T1000 (cell line): Measurements from ENCODE around the gene TDRD12.
"Not testable (repeated sequence)": the region's sequence is repeated elsewhere in the genome, so short reads cannot be mapped to it uniquely, and the experiment has no call there.

Experiments used
- DNase-seq: peaks from one replicate; lab custom pipeline; 2025; ENCODE audit warnings: mixed read lengths; lab: John Stamatoyannopoulos, UW

Gene TDRD12

DNA sequence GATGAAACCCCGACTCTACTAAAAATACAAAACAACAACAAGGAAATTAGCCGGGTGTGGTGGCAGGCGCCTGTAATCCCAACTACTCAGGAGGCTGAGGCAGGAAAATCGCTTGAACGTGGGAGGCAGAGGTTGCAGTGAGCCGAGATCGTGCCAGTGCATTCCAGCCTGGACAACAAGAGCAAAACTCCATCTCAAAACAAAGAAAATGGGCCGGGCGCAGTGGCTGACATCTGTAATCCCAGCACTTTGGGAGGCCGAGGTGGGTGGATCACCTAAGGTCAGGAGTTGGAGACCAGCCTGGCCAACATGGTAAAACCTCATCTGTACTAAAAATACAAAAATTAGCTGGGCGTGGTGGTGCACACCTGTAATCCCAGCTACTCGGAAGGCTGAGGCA, 112.5 kb downstream of the TDRD12 start:
- DNase-seq, result not testable (repeated sequence)

DNA sequence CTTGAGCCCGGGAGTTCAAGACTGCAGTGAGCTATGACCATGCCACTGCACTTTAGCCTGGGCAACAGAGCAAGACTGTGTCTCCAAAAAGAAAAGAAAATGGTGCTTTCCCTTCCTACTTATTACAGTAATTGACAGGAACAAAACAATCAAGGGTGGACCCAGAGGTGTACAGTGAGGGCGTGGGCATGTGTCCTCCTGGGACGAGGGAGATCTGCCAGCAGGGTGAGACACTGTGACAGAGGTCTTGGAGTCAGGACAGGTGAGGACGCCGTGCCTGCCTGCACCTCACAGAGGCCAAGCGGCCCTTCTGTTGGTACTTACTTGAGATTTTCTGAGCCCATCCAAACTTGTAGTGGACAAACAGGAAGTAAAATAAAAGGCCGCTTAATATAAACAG, 113.3 kb downstream of the TDRD12 start:
- not testable (repeated sequence) for DNase-seq

DNA sequence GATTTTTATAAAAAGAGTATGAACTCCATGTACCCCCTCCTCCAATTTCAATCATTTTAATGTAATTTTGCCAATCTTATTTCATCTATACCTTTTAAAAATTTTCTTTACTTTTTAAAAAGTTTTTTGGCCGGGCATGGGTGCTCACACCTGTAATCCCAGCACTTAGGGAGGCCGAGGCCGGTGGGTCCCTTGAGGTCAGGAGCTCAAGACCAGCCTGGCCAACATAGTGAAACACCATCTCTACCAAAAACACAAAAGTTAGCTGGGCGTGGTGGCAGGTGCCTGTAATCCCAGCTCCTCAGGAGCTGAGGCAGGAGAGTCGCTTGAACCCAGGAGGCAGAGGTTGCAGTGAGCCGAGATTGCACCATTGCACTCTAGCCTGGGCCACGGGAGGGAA, 113.8 kb downstream of the TDRD12 start:
- not testable (repeated sequence) for DNase-seq

DNA sequence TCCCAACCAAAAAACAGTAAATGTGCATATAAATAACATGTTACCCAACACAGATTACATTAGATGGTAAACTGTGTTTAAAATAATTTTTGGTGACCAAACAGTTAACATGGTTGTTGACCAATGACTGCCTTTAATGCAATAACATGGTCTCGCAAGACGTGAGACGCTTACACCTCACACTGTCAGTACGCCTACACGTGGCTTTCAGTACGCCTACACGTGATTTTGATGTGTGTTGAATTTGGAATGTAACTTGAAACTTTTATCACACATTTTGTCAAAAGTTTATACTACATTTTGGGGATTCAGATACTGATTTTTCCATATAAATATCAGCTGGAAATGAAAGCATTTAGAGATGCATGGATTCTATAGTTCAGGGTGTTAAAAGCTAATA, 118.0 kb downstream of the TDRD12 start:
- DNase-seq, result no peak

DNA sequence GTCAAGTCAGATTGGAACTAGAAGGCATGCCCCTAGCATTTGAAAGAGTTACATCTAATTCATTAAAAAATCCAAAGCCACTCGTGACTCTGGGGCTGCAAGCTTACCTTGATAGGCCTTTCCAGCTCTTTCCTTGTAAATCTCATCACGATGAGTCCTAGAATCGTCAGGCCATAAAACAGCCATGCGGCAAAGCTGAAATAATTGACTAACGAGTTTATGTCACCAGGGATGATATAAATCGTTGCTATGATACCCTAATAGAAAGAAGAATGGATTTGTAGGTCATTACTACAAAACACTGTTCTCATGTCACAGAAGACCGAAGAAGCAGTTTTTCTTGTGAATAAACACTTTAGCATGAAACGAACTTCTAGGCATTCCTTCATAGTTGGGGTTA, 122.5 kb downstream of the TDRD12 start:
- no peak for DNase-seq

DNA sequence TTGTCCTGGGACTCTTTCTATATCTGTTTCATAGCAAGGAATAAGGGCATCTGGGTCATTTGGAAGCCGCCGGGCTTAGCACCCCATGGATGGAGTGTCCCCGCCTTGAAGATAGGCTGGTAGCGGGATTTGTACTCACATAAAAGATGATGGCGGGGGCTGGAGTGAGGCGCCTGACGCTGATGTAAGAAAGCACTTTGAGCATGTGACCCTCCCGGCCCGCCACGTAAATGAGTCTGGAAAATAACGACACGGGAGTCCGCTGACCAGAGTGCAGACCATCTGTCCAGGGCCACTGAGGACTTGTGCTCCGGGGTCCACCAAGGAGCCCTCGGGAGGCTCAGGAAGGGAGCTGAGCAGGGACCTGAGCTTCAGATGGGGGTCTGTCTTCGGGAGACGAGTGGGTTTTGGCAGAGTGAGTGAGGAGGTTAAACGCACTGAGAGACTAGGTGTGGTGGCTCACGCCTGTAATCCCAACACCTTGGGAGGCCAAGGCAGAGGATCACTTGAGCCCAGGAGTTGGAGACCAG, 124.2 kb downstream of the TDRD12 start:
- no peak for DNase-seq

DNA sequence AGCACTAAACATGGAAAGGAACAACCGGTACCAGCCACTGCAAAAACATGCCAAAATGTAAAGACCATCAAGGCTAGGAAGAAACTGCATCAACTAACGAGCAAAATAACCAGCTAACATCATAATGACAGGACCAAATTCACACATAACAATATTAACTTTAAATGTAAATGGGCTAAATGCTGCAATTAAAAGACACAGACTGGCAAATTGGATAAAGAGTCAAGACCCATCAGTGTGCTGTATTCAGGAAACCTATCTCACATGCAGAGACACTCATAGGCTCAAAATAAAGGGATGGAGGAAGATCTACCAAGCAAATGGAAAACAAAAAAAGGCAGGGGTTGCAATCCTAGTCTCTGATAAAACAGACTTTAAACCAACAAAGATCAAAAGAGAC, 128.5 kb downstream of the TDRD12 start:
- DNase-seq, result not testable (repeated sequence)

DNA sequence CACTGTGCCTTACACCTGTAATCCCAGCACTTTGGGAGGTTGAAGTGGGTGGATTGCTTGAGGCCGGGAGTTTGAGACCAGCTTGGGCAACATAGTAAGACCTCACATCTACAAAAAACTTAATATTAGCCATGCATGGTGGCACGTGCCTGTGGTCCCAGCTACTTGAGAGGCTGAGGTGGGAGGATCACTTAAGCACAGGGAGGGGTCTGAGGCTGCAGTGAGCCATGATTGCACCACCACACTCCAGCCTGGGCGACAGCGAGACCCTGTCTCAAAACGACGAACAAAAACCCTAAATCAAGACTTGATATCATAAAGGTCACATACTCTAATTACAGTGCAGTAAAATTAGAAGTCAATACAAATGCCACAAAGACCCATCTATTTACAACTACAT, 132.6 kb downstream of the TDRD12 start:
- no peak for DNase-seq

DNA sequence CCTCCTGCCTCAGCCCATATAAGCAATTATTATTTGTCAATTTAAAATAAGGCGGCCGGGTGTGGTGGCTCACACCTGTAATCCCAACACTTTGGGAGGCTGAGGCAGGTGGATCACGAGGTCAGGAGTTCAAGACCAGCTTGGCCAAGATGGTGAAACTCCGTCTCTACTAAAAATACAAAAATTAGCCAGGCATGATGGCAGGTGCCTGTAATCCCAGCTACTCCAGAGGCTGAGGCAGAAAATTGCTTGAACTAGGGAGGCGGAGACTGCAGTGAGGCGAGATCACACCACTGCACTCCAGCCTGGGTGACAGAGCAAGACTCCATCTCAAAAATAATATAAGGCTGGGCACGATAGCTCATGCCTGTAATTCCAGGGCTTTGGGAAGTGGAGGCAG, 137.3 kb downstream of the TDRD12 start:
- DNase-seq, result not testable (repeated sequence)

DNA sequence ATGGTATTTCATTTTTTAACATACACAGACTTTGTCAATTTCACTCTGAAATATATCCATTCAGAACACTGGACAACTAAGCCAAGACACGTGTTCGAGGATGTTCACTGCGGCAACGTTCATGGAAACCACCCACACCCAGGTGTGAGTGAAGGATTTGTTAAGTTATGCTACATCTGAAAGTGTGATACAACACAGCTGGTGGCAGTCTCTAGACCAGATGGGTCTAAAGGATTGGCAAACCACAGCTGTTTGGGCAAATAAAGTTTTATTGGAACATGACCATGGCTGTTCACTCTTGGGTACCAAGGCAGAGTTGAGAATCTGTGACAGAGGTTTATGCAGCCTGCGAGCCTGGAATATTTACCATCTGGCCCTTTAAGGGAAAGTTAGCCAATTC, 138.0 kb downstream of the TDRD12 start:
- no peak for DNase-seq

DNA sequence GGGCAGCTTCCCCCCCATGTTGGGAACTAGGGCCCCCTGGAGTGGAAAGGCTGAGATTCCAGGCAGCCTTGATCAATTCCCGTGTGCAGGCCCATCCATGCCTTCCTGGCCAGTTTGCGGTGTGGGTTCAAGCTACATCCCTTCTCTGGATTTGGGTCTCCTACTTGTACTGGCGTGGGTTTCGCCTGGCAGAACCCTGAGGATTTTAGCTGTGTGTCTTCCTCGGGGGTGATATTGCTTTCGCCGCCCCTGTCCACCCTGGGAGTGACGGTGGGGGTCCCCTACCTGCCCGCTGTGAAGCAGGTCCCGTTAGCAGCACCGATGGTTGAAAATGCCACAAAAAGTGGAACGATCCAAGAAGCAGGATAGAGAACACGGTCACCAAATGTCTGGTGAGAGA, 138.6 kb downstream of the TDRD12 start:
- DNase-seq, result no peak

DNA sequence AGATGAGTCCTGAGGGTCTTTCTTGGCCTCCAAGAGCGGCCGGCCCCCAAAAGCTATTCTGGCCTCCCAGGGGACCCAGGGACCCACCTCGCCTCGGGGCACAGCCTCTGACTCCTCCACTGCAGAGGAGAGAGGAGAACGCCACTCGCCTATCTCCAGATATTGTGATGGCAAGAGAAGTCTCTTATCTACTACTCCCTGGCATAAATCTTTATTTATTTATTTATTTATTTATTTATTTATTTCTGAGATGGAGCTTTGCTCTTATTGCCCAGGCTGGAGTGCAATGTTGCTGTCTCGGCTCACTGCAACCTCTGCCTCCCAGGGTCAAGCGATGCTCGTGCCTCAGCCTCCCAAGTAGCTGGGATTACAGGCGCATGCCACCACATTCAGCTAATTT, 139.0 kb downstream of the TDRD12 start:
- no peak for DNase-seq

DNA sequence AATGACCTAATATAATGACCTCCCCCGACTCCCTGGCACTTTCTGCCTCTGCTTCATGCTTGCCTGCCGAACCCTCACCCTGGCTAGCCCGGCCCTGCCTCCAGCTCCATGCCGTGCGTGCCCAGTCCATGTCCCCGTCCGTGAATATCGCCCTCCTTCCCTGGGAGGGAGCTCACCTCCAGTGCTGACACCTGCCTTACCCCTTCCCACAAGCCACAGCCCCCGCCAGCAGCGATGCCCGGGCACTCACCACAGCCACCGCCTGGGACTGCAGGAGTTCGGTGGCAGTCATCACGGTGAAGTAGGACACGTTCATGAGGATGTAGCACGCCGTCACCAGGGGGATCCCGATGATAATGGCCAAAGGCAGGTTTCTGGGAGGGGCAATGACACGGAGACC, 140.0 kb downstream of the TDRD12 start:
- DNase-seq, result no peak

DNA sequence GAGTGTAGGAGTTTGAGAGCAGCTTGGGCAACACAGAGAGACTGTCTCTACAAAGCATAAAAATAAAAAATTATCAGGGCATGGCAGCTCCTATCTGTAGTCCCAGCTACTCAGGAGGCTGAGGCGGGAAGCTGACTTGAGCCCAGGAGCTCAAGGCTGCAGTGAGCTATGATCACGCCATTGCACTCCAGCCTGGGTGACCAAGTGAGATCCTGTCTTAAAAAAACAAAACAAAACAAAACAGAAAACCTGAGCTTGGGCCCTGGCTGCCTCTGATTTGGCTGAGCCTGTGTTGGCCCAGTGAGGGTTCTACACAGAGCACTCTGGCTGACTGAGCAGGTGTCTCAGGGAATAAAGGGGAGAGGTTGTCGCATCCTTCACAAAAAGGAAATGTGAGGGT, 142.0 kb downstream of the TDRD12 start:
- no peak for DNase-seq

DNA sequence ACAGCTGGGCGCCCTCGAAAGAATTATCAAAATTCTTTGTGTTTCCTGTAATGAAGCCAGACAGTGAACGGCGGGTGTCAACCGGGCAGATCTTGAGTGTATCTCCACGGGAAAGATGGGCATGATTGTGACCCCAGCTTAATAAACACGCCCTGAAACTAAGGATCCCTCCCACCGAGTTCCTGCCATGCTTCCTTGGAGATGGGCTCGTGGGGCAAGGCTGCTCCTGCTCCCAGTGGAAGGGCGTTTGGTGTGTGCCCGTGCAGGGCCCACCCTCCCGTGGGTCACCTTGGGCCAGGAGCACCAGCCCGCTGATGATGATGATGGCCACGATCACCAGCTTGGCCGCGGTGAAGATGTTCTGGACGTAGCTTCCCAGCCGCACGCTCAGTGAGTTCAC, 142.6 kb downstream of the TDRD12 start:
- no peak for DNase-seq

DNA sequence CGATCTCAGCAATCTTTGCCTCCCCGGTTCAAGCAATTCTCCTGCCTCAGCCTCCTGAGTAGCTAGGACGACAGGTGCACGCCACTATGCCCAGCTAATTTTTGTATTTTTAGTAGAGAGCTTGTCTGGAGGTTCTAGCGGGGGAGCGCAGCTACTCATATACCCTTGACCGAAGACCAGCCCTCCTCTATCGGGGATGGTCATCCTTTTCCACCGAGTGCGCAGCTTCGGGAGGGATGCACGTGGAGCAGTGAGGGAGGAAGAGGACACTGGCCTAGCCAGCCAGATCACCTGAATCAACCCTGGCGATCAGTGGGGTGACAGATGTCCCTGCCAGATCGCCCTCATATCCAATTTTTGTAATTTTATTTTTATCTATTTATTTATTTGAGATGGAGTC, 143.2 kb downstream of the TDRD12 start:
- DNase-seq, result no peak

DNA sequence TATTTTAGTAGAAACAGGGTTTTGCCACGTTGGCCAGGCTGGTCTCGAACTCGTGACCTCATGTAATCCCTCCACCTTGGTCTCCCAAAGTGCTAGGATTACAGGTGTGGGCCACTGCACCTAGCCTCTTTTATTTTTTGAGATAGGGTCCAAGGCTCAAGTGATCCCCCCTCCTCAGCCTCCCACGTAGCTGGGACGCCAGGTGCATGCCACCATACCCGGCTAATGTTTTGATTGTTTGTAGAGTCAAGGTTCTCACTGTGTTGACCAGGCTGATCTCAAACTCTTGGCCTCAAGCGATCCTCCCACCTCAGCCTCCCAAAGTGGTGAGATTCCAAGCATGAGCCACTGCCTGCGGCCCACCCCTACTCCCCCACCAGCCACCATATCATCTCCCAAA, 143.7 kb downstream of the TDRD12 start:
- no peak for DNase-seq

DNA sequence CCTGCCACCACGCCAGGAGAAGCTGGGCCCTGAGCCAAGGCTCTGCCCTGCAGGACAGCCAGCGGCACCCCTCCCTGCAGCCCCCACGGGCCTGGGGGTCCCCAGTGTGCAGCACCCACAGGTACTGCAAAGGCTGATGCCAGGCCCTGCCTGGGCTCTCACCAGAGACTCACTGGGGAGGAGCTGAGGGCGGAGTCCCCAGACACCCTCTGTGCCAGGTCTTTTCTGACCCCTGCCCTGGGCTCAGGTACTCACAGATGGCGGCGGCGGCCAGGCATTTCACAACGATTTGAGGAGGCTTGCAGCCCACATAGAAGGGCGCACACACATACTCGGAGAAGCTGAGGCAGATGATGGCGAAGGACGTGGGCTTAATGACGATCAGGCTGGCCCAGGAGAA, 144.3 kb downstream of the TDRD12 start:
- no peak for DNase-seq

DNA sequence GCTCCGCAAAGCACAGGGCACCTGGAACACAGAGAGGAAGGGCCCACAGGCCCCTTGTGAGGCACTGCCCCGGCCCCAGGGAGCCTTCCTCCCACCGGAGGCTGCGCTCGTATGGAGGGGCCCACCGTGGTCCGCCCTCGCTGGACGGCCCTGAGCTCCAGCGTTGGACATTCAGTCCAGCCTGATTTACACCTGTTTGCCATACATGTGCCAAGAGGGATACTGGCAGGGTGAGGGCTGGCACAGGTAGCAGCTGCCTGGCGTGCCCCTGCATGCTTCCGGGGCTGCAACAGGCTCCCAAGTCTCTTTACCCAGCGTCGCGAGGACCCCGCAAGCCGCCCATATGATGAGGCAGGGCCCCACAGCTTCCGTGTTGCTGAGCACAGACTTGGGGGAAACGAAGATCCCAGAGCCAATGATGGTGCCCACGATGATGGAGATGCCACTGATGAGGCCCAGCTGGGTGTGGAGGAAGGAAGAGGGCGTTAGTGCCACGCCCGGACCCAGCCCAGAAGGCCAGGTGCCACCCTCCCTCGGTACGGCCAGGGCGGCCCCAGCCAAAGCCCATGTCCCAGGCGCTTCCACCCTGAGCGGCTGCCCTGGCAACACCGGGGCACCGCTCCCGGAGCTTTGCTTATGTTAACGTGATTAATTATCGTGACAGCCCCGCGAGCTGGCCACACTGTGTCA, 144.9 kb downstream of the TDRD12 start:
- no peak for DNase-seq

DNA sequence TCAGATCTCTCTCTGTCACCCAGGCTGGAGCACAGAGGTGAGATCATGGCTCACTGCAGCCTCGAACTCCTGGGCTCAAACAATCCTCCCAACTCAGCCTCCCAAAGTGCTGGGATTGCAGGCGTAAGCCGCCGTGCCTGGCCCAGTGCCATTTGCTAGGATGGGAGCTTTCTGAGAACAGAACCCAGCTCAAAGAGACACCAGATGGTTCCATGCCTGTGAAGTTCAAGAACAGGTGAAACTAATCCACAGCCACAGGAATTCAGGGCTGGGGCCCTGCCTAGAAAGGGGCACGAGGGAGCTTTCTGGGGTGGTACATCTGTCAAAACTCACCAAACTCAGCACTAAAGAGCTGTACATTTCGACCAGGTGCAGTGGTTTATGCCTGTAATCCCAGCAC, 145.8 kb downstream of the TDRD12 start:
- DNase-seq, result no peak

DNA sequence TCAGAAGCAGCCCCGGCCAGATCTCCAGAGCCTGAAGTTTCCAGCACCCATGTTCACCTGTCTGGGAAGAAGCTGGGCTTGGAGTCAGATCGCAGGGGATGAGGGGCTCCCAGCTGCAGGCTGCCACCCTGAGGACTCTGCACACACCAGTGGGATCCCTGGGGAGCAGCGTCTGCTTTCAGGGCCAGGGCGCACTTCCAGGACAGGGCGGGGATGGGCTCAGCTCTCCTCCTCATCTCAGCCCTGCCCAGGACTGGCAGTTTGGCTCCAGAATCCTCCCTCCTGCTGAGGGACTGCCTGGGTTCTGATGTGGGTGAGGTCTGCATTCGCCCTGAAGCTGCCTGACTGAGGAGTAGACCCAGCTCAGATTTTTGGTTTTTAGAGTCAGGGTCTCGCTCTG, 146.5 kb downstream of the TDRD12 start:
- DNase-seq, result no peak

DNA sequence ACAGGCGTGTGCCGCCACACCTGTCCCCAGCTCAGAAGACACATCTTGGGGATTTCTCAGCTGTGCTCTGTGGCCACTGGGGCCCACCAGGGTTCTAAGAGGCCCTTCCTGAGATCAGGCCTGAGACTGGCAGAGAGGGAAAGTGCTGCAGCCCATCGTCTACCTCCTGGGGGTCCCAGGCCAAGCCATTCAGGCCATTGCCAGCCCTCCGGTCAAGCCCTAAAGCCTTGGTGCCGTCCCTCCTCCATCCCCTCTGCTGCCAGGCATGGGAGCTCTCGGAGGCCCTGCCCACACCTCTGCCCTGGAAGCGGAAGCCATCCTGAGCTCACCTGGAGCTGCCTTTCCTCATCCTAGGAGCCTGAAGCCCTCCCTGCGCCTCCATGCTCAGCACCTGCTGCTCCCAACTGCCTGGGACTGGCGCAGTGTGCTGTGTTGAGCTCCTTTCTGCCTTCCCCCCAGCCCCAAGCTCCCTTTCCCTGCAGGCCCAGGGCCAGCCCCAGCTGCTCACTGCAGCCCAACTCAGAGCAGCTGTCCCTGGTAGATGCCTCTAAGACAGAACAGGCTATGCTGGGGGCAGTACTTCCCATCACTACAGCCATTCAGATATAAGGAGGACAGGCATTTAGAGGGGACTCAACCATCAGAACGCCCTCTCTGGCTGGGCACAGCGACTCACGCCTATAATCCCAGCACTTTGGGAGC, 147.1 kb downstream of the TDRD12 start:
- DNase-seq, result no peak

DNA sequence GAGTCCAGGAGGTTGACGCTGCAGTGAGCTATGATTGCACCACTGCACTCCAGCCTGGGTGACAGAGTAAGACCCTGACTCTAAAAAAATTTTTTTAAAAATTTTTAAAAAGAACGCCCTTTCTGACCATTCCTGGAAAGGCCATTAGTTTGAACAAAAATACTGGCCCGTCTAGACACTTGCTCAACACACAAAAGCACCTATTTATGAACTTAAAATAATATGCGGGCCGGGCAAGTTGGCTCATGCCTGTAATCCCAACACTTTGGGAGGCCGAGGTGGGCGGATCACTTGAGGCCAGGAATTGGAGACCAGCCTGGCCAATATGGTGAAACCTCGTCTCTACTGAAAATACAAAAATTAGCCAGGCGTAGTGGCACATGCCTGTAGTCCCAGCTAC, 147.9 kb downstream of the TDRD12 start:
- not testable (repeated sequence) for DNase-seq
